Left lung (tissue), 10 donors: ENCODE measurements around the gene RDM1. TPM values are rescaled to one million over a fixed set of nuclear protein-coding genes. Genes with fewer than 3 reads are reported as not detected.

ENCODE experiments used
- ATAC-seq: fragments of 200-7000 bp; cut with Tn5 transposase; one replicate; pipeline ENCODE4 v1.9.1; 2020; ENCODE audit warnings: moderate library complexity
- DNase-seq, 4 donors: peaks; one replicate each; pipeline ENCODE4 v3.0.0-alpha.2; 2013 to 2020
- H3K27ac ChIP-seq, 2 donors: fragments of 200-600 bp; sonication (generic) in 1 of 2; one replicate each; pipeline versions ENCODE4 v1.5.0 to v1.8.0; 2020 to 2021
- H3K27me3 ChIP-seq, 2 donors: fragments of 200-600 bp; sonication (generic) in 1 of 2; one replicate each; pipeline versions ENCODE4 v1.5.0 to v1.8.0; 2020 to 2021
- H3K36me3 ChIP-seq, 2 donors: fragments of 200-600 bp; sonication (generic) in 1 of 2; one replicate each; pipeline versions ENCODE4 v1.5.0 to v1.8.0; 2020 to 2021
- H3K4me1 ChIP-seq, 2 donors: fragments of 200-600 bp; one replicate each; pipeline ENCODE4 v1.8.0; 2021
- H3K4me3 ChIP-seq, 2 donors: fragments of 200-600 bp; sonication (generic) in 1 of 2; one replicate each; pipeline versions ENCODE4 v1.5.0 to v1.8.0; 2020 to 2021; ENCODE audit warnings: mild to moderate bottlenecking in 1 of 2
- H3K9me3 ChIP-seq, 2 donors: fragments of 200-600 bp; sonication (generic) in 1 of 2; one replicate each; pipeline versions ENCODE4 v1.5.0 to v1.8.0; 2020 to 2021
- CTCF ChIP-seq, 2 donors: fragments of 200-600 bp; sonication (generic) in 1 of 2; IDR thresholded peaks; one replicate each; pipeline versions ENCODE4 v1.5.0 to v1.8.0; 2021; ENCODE audit warnings: antibody characterized with exemption in 2 of 2
- intact Hi-C, 2 donors: fragments of 100-400 bp; cut with DNase I; formaldehyde crosslinking; loops; one replicate each; pipeline versions ENCODE4 v1.11.2 to v1.14.2; 2022
- polyA plus RNA-seq, 6 donors: library from polyadenylated mRNA; unstranded; fragments of 120-200 nt; gene quantifications; one replicate each; pipeline ENCODE4 v1.2.1, GENCODE V29; 2013; ENCODE audit not compliant: insufficient read length in 6 of 6
- total RNA-seq, 2 donors: library from RNA; stranded (reverse); fragmentation: NEBNext Ultra II Directional; extraction: Animal tissue kit (Norgen Biotek cat#: 25700); gene quantifications; one replicate each; pipeline ENCODE4 v1.2.1, GENCODE V29; 2021
- donor health status: DM: no; HTN: yes; CAD: no.
- donor health status: DM: no; HTN: no; CAD: no.

RDM1 gene
- total and polyA plus RNA-seq, 8 donors: 1.8 to 4.2 (median 2.5) TPM; not detected in 1

GRCh38 chr17:35920229-35920628 is 10.3 kb downstream of the RDM1 start:
- Histone ChIP-seq H3K9me3 (no peaks in the 10 kb centered on the region), H3K27ac (no peak overlapping the region), H3K4me3 (no peak overlapping the region), H3K27me3 (no peaks in the 10 kb centered on the region), H3K4me1 (no peaks in the 10 kb centered on the region), H3K36me3 (no peaks in the 10 kb centered on the region)
- intact Hi-C loops: no loop called here
- TF ChIP-seq CTCF (IDR thresholded peaks at IDR 0.05): no peak
- ATAC-seq: no peak
- no peak for DNase-seq

- DNase-seq: no peak
- H3K27ac ChIP-seq: no peak overlapping the region
These were observed 11.9 kb downstream of the RDM1 start for GRCh38 chr17:35918665-35919064.

GRCh38 chr17:35917519-35918213 is 12.9 kb downstream of the RDM1 start:
- TF ChIP-seq CTCF (IDR thresholded peaks at IDR 0.05): no peak
- intact Hi-C loops: no loop called here
- H3K36me3 ChIP-seq: no peaks in the 10 kb centered on the region
- no peaks in the 10 kb centered on the region for H3K4me1 ChIP-seq
- H3K4me3 ChIP-seq: no peak overlapping the region
- H3K27ac ChIP-seq: no peak overlapping the region
- no peaks in the 10 kb centered on the region for H3K27me3 ChIP-seq
- H3K9me3 ChIP-seq: no peaks in the 10 kb centered on the region
- ATAC-seq (no peak), DNase-seq (no peak)

More at GRCh38 chr17:35918665-35919064, 11.9 kb downstream of the RDM1 start:
- Histone ChIP-seq H3K4me3 (no peak overlapping the region), H3K4me1 (no peaks in the 10 kb centered on the region), H3K27me3 (no peaks in the 10 kb centered on the region), H3K9me3 (no peaks in the 10 kb centered on the region), H3K36me3 (no peaks in the 10 kb centered on the region)
- intact Hi-C loops: no loop called here
- no peak for ATAC-seq
- no peak for TF ChIP-seq CTCF (IDR thresholded peaks at IDR 0.05)

- ATAC-seq (no peak), DNase-seq (no peak)
- Histone ChIP-seq H3K27ac (no peak overlapping the region), H3K4me1 (no peaks in the 10 kb centered on the region), H3K27me3 (no peaks in the 10 kb centered on the region), H3K4me3 (no peak overlapping the region), H3K9me3 (no peaks in the 10 kb centered on the region), H3K36me3 (no peaks in the 10 kb centered on the region)
- intact Hi-C loops: no loop called here
- TF ChIP-seq CTCF (IDR thresholded peaks at IDR 0.05): no peak
These were observed 15.2 kb downstream of the RDM1 start for GRCh38 chr17:35915153-35915964.

DNA sequence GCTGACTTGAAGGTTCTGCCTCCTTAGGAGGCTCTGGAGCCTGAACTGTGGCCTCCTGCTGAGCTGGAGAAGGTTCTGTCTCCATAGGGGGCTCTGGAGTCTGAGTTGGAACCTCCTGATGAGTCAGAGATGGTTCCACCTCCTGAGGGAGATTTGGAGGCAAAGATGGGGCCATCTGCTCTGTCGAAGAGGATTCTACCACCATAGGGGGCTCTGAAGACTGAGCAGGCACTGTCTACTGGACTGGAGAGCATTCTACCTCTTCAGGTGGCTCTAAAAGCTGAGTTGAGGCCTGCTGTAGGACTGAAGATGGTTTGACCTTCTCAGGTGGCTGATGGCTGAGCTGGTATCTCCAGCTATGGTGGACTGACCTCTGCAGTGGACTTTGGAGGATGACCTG is 16.2 kb downstream of the RDM1 start:
- H3K27me3 ChIP-seq: no peaks in the 10 kb centered on the region
- intact Hi-C loops: no loop called here
- H3K4me1 ChIP-seq: no peaks in the 10 kb centered on the region
- no peak for DNase-seq
- H3K27ac ChIP-seq: no peak overlapping the region
- no peak for ATAC-seq
- TF ChIP-seq CTCF (IDR thresholded peaks at IDR 0.05): no peak
- no peaks in the 10 kb centered on the region for H3K36me3 ChIP-seq
- no peaks in the 10 kb centered on the region for H3K9me3 ChIP-seq
- no peak overlapping the region for H3K4me3 ChIP-seq
